BE2C (cell line): Measurements from ENCODE around the gene OSBPL6.

Experiments
- DNase-seq: peaks from one replicate; pipeline ENCODE4 v3.0.0-alpha.2; 2020
- H3K27me3 ChIP-seq: fragments of 250-450 bp; sonication (Bioruptor Pico); 2 replicates; pipeline ENCODE4 v1.5.1; 2020; ENCODE audit warnings: mild to moderate bottlenecking
- H3K36me3 ChIP-seq: fragments of 250-450 bp; sonication (Bioruptor Pico); 2 replicates; pipeline ENCODE4 v1.5.1; 2020; ENCODE audit warnings: mild to moderate bottlenecking
- H3K4me1 ChIP-seq: fragments of 250-450 bp; sonication (Bioruptor Pico); 2 replicates; pipeline ENCODE4 v1.5.1; 2020
- H3K4me3 ChIP-seq: 2 replicates; pipeline ENCODE4 v1.5.1; 2011; ENCODE audit warnings: low read depth, low read length
- H3K9me3 ChIP-seq: fragments of 250-450 bp; sonication (Bioruptor Pico); 2 replicates; pipeline ENCODE4 v1.5.1; 2020
- TF ChIP-seq, protein P1 (sequence below): IDR thresholded peaks from 2 replicates; pipeline ENCODE4 v1.5.1; 2012; ENCODE audit warnings: mild to moderate bottlenecking, low read depth, low read length

Gene OSBPL6

DNA sequence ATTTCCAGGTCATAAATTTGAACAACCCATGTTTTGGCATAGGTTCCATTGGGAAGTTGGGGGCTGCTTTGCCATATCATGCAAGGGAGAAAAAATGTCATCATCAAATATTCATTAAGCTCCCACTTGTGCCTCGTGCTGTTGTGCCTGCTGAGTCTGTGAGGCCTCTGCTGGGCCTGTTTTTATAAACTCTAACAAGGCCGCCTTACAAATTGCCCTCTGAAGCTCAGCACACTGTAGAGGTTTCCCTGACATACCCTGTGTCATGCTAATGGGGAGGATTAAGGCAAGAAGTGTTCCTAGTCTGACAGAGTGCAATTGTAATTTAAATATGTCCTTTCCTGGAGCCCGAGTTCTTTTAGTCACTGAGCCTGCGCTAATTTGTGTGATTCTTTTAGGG, 17.6 kb downstream of the OSBPL6 start:
- TF ChIP-seq, protein P1, sequence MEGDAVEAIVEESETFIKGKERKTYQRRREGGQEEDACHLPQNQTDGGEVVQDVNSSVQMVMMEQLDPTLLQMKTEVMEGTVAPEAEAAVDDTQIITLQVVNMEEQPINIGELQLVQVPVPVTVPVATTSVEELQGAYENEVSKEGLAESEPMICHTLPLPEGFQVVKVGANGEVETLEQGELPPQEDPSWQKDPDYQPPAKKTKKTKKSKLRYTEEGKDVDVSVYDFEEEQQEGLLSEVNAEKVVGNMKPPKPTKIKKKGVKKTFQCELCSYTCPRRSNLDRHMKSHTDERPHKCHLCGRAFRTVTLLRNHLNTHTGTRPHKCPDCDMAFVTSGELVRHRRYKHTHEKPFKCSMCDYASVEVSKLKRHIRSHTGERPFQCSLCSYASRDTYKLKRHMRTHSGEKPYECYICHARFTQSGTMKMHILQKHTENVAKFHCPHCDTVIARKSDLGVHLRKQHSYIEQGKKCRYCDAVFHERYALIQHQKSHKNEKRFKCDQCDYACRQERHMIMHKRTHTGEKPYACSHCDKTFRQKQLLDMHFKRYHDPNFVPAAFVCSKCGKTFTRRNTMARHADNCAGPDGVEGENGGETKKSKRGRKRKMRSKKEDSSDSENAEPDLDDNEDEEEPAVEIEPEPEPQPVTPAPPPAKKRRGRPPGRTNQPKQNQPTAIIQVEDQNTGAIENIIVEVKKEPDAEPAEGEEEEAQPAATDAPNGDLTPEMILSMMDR = no peak
- H3K4me1 ChIP-seq = no peaks in the 10 kb centered on the region
- H3K36me3 ChIP-seq = no peaks in the 10 kb centered on the region
- DNase-seq = no peak
- H3K9me3 ChIP-seq = no peaks in the 10 kb centered on the region
- no peak overlapping the region for H3K4me3 ChIP-seq
- H3K27me3 ChIP-seq = no peaks in the 10 kb centered on the region

DNA sequence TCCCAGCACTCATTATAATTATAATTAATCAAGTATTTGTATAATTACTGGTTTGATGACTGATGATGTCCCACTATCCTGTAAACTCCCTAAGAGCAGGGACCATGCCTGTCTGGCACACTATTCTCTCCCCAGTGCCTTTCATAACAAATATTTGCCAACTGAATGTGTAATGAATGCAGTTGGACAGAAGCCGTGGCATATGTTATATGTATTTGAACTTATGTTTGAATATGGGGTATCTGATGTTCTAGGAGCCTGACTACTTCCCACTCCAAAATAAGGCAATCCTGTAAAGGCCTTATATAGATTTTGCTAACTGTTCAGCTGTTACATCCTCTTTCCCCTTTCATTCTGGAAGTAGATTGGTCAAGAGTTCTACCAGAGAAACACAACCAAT, 19.7 kb downstream of the OSBPL6 start:
- TF ChIP-seq, protein P1 = no peak
- H3K9me3 ChIP-seq = no peaks in the 10 kb centered on the region
- no peaks in the 10 kb centered on the region for H3K36me3 ChIP-seq
- no peak overlapping the region for H3K4me3 ChIP-seq
- no peaks in the 10 kb centered on the region for H3K4me1 ChIP-seq
- no peaks in the 10 kb centered on the region for H3K27me3 ChIP-seq
- no peak for DNase-seq

DNA sequence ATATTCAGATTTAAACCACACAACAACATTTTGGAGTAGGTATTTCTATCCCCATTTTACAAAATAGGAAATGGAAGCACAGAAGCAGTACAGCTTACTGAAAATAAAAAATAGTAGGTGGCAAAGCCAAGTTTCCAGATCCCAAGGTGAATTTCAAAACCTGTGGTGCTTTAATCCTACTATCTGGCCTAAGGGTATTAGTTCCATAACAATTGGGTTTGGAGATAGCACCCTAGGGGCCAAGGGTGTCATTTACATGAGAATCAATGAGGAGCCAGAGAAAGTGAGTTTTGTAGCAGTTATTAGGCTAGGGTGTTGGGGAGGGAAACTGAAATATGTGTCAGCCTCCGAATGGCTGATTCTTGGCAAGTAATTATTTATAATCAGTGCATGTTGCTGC, 24.9 kb downstream of the OSBPL6 start:
- Histone ChIP-seq H3K9me3 (no peaks in the 10 kb centered on the region), H3K4me1 (peaks cover 4% of the 10 kb centered on the region), H3K27me3 (no peaks in the 10 kb centered on the region), H3K4me3 (no peak overlapping the region), H3K36me3 (no peaks in the 10 kb centered on the region)
- TF ChIP-seq, protein P1 = no peak
- DNase-seq = no peak

DNA sequence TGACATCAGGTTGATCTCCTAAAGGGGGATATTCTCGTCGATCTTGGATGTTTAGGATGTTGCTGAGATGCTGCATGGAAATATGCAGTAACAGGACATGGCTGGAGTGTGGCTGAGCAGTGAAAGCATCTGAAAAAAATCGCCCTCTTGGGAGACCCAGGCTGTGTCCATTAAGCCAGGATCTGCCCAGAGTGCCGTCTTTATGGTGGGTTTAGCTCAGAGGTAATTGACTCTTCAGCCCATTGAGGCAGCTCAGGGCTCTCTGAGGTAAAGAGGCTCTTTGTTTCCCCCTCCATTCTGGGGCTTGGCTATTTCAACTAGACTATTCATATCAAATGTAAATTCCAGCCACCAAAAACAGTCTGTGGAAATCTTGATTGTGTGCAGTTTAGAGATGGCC, 26.5 kb downstream of the OSBPL6 start:
- Histone ChIP-seq H3K4me1 (peaks cover 4% of the 10 kb centered on the region), H3K4me3 (no peak overlapping the region), H3K27me3 (no peaks in the 10 kb centered on the region), H3K9me3 (no peaks in the 10 kb centered on the region), H3K36me3 (no peaks in the 10 kb centered on the region)
- no peak for DNase-seq
- TF ChIP-seq, protein P1 = no peak

DNA sequence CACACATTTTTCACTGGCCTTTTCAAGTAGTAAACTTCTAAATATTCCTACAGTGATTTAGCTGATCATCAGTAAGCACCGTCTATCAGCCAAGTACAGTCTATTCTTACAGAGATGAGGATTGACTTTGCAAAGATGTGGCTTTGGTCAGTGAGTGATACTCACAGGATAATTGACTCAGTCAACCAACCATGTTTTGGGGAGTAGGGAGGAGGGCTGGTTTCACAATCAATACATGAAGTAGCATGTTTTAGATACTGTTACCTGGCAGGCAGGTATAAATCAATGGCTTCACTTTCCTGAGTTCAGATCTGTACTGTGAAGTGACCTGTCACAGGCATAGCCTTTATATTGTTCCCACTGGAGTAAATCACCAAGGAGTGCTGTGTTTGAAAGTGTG, 27.2 kb downstream of the OSBPL6 start:
- Histone ChIP-seq H3K9me3 (no peaks in the 10 kb centered on the region), H3K36me3 (no peaks in the 10 kb centered on the region), H3K27me3 (no peaks in the 10 kb centered on the region), H3K4me1 (peaks cover 4% of the 10 kb centered on the region), H3K4me3 (no peak overlapping the region)
- TF ChIP-seq, protein P1 = no peak
- DNase-seq = no peak

DNA sequence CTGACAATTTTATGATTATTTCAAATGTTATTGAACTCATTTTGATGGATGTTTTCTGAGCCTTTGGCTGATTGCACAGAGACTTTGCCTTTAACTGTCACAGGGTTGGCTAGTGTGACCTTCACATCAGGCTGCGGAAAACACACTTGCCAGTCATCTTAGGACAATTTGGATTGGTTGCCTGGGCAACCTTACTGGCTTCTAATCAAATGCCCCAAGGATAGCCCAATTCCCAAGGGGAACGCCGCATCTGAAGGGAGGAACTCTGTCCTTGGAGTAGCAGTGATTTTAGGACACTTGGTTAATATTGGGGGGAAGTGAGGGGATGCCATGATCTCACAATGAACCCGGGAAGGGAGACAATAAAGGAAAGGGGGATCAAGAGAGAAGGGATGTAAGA, 29.5 kb downstream of the OSBPL6 start:
- Histone ChIP-seq H3K36me3 (no peaks in the 10 kb centered on the region), H3K4me1 (peaks cover 4% of the 10 kb centered on the region), H3K27me3 (no peaks in the 10 kb centered on the region), H3K4me3 (no peak overlapping the region; the same call in 1 of the 2 replicates), H3K9me3 (no peaks in the 10 kb centered on the region)
- TF ChIP-seq, protein P1 = no peak
- DNase-seq = peak; percentile 50
